K562 treated with DMSO at 1 percent for 4 hours (cell line): ENCODE measurements around the gene FARSB. TPM values are rescaled to one million over a fixed set of nuclear protein-coding genes. Genes with fewer than 3 reads are reported as not detected.

Experiments used
- total RNA-seq: library from RNA; unstranded; fragments of 300-600 nt; gene quantifications from 2 replicates; pipeline ENCODE4 v1.2.3, GENCODE V29; 2022; ENCODE audit not compliant: insufficient read depth

Gene FARSB
- total RNA-seq: 13.0 and 16.6 TPM in 2 replicates

GRCh38 chr2:222655787-222656525, at the start of gene FARSB:
Gene FARSB, minus strand, starts transcription at chr2:222656092. Its CDS starts 19 bp downstream, at chr2:222656073.

GRCh38 chr2:222671259-222672067, 15.6 kb upstream of the FARSB start, which contains the start of gene MOGAT1:
Gene MOGAT1, plus strand, starts transcription at chr2:222671658. Its CDS starts 128 bp downstream, at chr2:222671786.

Other genes starting within 250 kb of the FARSB start
- gene SGPP2, start 231.5 kb downstream of the FARSB start, total RNA-seq: 0.28 and 0.48 TPM in 2 replicates
- gene MOGAT1, start 15.6 kb upstream of the FARSB start, total RNA-seq: not detected in 2 replicates
- gene ACSL3, start 204.9 kb upstream of the FARSB start, total RNA-seq: 35.2 and 41.1 TPM in 2 replicates